HG03196 (cell line): ENCODE data around the gene BANF1.
"Not testable (repeated sequence)": the region's sequence is repeated elsewhere in the genome, so short reads cannot be mapped to it uniquely, and the experiment has no call there.

Experiments
- ATAC-seq: cut with Tn5 transposase; IDR thresholded peaks from one replicate; pipeline ENCODE4 v1.9.1; 2021; ENCODE audit not compliant: unreplicated experiment

BANF1 gene

GRCh38 chr11:65978391-65979238 is 23.7 kb upstream of the BANF1 start:
- no peak for ATAC-seq

DNA sequence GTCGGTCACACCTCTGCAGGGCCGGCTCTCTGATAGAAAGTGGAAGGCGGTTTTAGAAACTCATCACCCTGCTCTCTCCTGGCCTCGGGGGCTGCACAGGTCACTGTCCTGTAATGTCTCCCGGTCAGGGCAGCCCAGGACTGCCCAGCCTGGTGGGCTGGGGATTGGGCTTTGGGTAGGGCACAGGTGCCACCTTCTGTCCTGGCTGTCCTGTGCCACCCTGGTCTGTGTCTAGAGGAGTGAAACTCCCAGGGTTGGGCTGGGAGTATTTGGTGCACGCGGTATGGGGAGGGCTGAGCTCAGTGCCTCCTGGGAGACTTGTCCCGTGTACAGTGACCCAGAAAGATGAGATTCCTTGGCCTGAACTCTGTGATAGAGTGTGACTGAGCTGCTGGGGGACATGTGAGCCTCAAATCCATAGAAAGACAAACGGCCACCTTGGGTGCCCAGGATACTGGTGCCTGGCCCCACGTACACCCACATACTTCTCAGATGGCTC is 23.0 kb upstream of the BANF1 start:
- ATAC-seq, result no peak

DNA sequence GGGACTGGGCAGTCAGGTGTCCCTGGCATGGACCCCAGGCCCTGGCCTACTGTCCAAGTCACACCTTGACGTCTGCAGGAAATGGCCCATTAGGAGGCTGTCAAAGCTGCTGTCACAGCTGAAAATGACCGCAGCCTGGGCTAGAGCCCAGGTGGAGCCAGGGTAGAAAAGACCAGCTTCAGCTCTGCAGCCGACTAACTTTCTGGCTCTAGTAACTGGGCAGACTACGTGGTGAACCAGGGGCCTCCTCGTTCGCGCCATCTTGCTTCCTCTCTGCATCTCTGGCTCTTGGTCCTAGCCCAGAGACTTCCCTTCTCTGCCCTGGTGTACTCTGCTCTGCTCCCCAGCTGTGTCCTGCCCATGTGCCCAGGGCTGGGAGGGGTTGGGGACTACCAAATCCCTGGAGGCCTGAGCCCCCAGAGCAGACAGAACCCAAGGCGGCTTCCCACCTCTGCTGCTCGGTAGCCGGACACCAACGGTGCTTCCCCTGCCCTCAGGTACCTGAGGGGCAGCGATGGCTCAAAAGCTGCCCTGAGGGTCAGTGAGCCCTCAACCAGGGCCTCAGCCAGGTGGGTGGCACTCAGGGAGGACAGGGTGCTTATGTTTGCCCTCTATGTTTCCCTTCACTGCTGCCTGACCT is 21.1 kb upstream of the BANF1 start:
- ATAC-seq, result no peak

GRCh38 chr11:65981972-65982823 is 20.1 kb upstream of the BANF1 start:
- no peak for ATAC-seq

DNA sequence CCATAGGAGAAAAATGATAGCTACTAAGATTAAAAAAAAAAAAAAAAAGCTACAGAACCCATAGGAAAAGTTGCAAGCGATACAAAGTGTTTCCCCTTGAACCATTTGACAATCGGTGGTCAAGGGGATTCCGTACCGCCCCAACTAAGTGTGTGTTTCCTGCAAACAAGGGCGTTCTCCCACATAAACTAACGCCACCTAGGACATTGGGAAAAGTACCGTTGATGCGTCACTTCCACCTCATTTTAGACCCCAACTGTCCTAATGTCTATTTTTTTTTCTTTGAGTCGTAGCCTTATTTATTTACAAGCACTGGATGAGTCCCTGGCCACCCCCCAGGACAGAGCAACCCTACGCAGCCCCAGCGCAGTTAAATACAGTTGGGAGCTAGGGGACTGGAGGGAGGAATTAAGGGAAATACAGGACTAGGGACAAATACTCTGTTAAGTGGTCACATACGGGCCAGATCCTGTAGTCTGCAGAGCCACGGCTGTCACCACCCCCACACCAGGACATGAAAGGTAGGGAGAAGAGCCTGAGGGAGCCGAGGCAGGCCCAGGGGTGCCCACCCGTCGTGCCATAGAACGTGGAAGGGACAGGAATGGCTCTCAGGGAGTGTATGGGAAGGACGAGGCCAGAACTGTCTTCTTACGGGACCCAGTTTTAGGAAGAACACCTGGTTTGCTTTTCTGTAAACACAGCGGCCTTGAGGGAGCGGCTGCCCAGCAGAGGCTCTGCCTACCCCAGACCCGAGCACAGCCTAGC is 19.3 kb upstream of the BANF1 start:
- ATAC-seq, result no peak

- ATAC-seq, result no peak
Measured at GRCh38 chr11:65983589-65983987, 18.7 kb upstream of the BANF1 start.

DNA sequence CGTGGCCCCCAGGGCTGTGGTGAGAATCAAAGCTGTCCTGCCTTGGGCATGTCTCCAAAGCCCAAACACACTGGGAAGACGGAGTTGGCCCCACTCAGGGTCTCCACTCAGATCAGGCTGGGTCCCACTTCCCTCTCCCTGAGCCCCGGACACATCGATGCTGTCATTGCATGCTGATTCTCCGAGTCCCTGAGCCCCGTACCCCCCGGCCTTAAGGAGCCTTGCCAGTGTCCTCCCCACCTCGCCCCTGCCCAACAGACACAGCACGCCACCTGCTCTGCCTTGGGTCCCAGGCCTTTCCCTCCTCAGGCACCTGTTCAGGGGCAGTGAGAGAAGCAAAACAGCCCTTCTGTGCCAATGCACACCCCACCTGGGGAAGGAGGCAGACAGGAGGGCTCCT is 15.0 kb upstream of the BANF1 start:
- ATAC-seq, result no peak

DNA sequence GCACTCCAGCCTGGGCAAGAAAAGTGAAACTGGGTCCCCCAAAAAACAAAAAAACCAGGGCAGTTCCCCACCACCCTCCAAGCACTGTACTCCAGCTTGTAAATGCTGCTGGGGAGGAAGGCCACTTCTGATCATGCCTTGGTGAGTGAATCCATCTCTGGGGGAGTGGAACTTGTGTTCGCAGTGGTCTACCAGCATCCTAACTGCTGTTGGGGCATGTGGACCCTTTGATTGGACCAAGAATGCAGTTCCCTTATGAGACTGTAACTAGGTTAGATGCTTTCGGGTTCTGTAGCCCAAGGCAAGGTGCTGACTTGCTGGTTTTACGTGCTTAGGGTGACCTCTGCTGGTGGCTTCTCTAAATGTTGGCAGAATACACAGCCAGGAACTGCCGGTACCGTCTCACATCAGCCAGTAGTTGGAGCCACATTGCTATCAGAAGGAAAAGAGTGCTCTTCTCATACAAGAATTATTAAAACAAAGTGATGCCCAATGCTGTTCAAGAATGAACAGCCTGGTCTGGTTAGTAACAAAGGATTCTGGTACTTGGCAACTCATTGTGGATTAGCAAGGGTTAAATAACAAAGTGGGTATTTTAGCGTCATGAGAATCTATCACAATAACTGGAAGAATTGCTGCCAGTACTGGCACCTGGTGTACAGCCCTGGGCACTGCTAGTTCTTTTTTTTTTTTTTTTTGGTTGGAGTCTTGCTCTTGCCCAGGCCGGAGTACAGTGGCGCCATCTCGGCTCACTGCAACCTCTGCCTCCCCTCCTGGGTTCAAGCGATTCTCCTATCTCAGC is 13.3 kb upstream of the BANF1 start:
- ATAC-seq, result peak; percentile 82

DNA sequence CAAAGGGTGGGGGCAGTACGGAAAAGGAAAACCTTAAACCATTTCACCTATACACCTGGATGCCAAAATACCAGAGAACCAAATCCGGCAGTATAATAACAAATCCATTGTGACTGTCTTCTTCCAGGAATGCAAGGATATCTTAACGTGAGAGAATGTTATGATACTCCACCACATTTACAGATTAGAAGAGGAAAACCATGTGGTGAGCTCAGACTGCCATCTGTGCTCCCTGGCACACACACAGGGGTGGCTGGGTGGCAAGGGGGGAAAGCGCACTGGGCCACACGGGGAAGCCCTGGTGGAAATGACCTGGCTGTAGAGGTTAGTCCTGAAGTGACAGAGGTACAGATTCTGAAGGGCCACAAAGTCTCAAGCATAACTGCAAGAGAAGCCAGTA is 10.2 kb upstream of the BANF1 start:
- ATAC-seq, result no peak

- no peak for ATAC-seq
Measured at GRCh38 chr11:65997286-65997685, 5.0 kb upstream of the BANF1 start.

DNA sequence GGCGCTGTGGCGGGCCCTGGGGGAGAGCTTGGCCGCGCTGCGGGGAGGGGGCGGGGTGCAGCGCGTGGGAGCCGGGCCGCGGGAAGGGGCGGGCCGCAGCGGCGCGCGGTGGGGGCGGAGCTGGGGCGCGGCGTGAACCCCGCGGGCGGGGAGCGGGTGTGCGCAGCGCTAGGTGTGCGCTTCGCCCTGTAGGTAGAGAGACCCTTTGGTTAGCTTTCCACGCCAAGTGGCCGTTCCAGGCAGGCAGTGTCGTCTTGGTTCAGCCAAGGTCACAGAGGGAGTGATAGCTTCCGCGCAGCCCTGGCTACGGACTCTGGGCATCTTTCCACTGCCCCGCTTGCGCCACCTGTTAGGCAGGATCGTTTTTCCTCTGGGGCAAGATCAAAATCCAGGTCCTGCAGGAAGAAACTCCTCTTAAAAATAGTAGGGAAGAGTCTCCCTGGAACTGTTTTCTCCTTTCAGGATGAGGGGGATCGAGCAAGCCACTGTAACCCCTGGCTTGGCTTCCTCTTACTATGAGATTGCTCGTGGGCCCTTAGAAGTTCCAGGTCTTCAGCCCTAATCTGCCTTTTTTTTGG is 434 bp downstream of the BANF1 start:
- peak; percentile 38 for ATAC-seq

DNA sequence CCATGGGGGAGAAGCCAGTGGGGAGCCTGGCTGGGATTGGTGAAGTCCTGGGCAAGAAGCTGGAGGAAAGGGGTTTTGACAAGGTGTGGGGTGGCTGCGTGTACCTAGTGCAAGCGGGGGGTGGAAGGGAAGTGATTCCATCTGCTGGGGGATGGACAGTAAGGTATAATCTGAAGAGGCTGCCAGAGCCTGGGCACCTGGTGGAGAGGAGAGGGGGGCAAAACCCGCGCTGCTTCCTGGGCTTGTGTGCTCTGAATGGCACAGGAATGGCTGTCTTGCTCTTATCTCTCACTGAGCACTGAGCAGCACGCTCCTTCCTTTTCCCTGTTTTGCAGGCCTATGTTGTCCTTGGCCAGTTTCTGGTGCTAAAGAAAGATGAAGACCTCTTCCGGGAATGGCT is 988 bp downstream of the BANF1 start:
- ATAC-seq, result no peak

DNA sequence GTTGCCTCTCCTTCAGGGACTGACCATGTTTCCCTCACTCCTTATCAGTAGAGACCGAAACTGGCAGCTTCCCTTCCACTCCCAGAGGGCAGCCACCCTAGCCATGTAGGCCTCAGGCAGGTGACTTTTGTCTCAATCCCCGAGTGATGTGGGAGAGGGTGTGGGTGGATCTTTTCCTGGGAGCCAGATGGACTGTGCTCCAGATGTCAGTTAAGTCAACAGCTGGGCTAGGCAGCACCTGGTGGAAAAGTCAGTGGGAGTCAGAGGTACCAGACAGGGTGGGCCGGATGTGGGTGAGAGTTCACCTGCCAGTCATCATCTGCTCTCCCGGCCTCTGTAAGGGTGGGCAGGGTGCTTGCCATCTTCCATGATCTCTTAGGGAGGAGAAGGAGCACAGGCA is 1.9 kb downstream of the BANF1 start:
- ATAC-seq, result no peak

GRCh38 chr11:66006134-66006890 is 4.0 kb downstream of the BANF1 start:
- no peak for ATAC-seq

DNA sequence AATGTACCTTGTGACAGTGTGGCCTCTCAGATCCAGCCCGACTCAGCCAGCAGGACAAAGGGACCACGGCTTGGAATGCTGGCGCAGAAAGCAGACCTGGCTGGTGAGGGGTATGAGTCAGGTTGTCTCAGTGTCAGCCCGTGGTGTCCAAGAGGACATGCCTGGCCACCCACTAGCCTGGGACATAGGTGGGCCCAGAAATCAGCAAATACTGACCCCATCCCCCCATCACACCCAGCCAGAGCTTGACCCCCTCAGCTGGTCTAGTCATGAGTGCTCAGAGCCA is 4.5 kb downstream of the BANF1 start:
- no peak for ATAC-seq

GRCh38 chr11:66007201-66007634 is 4.9 kb downstream of the BANF1 start:
- no peak for ATAC-seq

- no peak for ATAC-seq
Measured at GRCh38 chr11:66008095-66008467, 5.8 kb downstream of the BANF1 start.

DNA sequence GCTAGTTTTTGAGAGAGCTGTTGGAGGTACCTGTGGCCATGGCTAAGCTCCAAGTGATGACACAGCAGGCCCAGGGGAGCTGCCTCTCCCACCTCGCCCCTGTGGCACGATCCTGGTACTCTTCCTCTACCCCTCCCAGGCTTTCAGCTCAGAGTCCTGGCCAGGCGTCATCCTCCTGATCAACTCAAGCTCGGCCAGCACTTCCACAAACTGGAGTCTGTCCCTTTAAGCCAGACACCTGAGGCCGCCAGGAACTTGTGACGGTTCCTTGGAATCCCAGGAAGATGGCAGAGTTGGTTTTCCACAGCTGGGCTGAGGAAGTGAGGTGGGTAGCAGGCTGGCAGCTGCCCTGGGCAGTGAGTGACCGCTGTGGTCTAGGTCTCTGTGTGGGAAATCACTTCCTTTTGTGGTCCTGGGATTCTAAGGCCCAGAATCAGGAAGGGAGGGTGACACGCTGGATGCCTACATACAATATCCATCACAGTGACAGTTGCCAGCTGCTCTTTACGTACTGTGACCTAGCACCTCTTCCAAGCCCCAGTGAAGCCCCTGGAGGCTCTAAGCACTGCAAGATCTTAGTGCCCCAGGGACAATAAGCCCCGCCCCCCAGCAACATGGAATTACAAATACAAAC is 6.3 kb downstream of the BANF1 start:
- ATAC-seq, result no peak

GRCh38 chr11:66010036-66010435 is 7.7 kb downstream of the BANF1 start:
- ATAC-seq, result not testable (repeated sequence)
